Placental pericyte (primary cell): ENCODE results near the gene NFYA. TPM values are rescaled to one million over a fixed set of nuclear protein-coding genes. Genes with fewer than 3 reads are reported as not detected.

ENCODE experiments used
- total RNA-seq: library from RNA; depleted of rRNA; stranded (reverse); fragments of >200 nt; gene quantifications from 2 replicates; pipeline ENCODE4 v1.2.3, GENCODE V29; 2012

Gene NFYA
- total RNA-seq, result 8.1 and 14.0 TPM in 2 replicates

GRCh38 chr6:41072836-41073202 is at the start of gene NFYA:
TSS of gene NFYA (plus strand) at chr6:41072974. CDS start at chr6:41079090, 6,116 bp downstream.

GRCh38 chr6:41039060-41039998 is 33.4 kb upstream of the NFYA start, which contains the start of gene UNC5CL:
TSS of gene UNC5CL (minus strand) at chr6:41039221. CDS start at chr6:41035074, 4,147 bp downstream.

GRCh38 chr6:41042226-41043055 is 30.3 kb upstream of the NFYA start, which contains the start of gene TSPO2:
TSS of gene TSPO2 (plus strand) at chr6:41042467. CDS start at chr6:41042986, 519 bp downstream.

GRCh38 chr6:41053041-41053440 is 19.7 kb upstream of the NFYA start, which contains the start of gene APOBEC2:
TSS of gene APOBEC2 (plus strand) at chr6:41053202. CDS start at chr6:41053348, 146 bp downstream.

GRCh38 chr6:41071923-41072835 is 595 bp upstream of the NFYA start, which contains the start of gene OARD1:
TSS of gene OARD1 (minus strand) at chr6:41072356. CDS start at chr6:41071634, 722 bp downstream.

Other genes with a start within 250 kb of the NFYA start
- gene UNC5CL, start 33.8 kb upstream of the NFYA start, total RNA-seq, result not detected in 2 replicates
- gene TSPO2, start 30.5 kb upstream of the NFYA start, total RNA-seq, result not detected in 2 replicates
- gene APOBEC2, start 19.8 kb upstream of the NFYA start, total RNA-seq, result not detected in 2 replicates
- gene OARD1, start 618 bp upstream of the NFYA start, total RNA-seq, result 6.4 and 7.0 TPM in 2 replicates
- gene TREML1, start 81.4 kb downstream of the NFYA start, total RNA-seq, result not detected in 2 replicates
- gene TREM2, start 90.1 kb downstream of the NFYA start, total RNA-seq, result 0.22 TPM in 1 of 2 replicates, not detected in the other
- gene TREML2, start 128.2 kb downstream of the NFYA start, total RNA-seq, result not detected in 2 replicates
- not detected in 2 replicates for gene TREML4, start 155.4 kb downstream of the NFYA start, total RNA-seq
- gene TREM1, start 213.7 kb downstream of the NFYA start, total RNA-seq, result 0.29 and 0.44 TPM in 2 replicates